Measurements from ENCODE around the gene RGS9.
"Not testable (repeated sequence)": the region's sequence is repeated elsewhere in the genome, so short reads cannot be mapped to it uniquely, and the experiment has no call there.

Gene RGS9

GRCh38 chr17:65197201-65197600 lies 60.0 kb downstream of the RGS9 start:
- no peak overlapping the region for H3K4me3 ChIP-seq (ENCODE audit: low read length)
- DNase-seq (ENCODE audit: low read depth, low spot score), result no peak

- DNase-seq (ENCODE audit: low read depth, low spot score), result peak; percentile 70
Observed at GRCh38 chr17:65198653-65199382, 61.6 kb downstream of the RGS9 start.

GRCh38 chr17:65201331-65201730 lies 64.2 kb downstream of the RGS9 start:
- H3K4me3 ChIP-seq (ENCODE audit: low read length), result no peak overlapping the region
- DNase-seq (ENCODE audit: low read depth, low spot score), result no peak

More at GRCh38 chr17:65198653-65199382, 61.6 kb downstream of the RGS9 start:
- no peak overlapping the region for H3K4me3 ChIP-seq (ENCODE audit: low read length)

GRCh38 chr17:65202844-65203571 lies 65.8 kb downstream of the RGS9 start:
- H3K4me3 ChIP-seq (ENCODE audit: low read length), result no peak overlapping the region
- no peak for DNase-seq (ENCODE audit: low read depth, low spot score)

GRCh38 chr17:65204001-65204400 lies 66.8 kb downstream of the RGS9 start:
- no peak for DNase-seq (ENCODE audit: low read depth, low spot score)

GRCh38 chr17:65205655-65206054 lies 68.5 kb downstream of the RGS9 start:
- no peak overlapping the region for H3K4me3 ChIP-seq (ENCODE audit: low read length)
- no peak for DNase-seq (ENCODE audit: low read depth, low spot score)

More at GRCh38 chr17:65204001-65204400, 66.8 kb downstream of the RGS9 start:
- H3K4me3 ChIP-seq (ENCODE audit: low read length), result no peak overlapping the region

GRCh38 chr17:65207448-65207847 lies 70.3 kb downstream of the RGS9 start:
- H3K4me3 ChIP-seq (ENCODE audit: low read length); DNase-seq (ENCODE audit: low read depth, low spot score): not testable (repeated sequence)

GRCh38 chr17:65208717-65209116 lies 71.5 kb downstream of the RGS9 start:
- no peak for DNase-seq (ENCODE audit: low read depth, low spot score)
- no peak overlapping the region for H3K4me3 ChIP-seq (ENCODE audit: low read length)

GRCh38 chr17:65218261-65218660 lies 81.1 kb downstream of the RGS9 start:
- no peak overlapping the region for H3K4me3 ChIP-seq (ENCODE audit: low read length)
- DNase-seq (ENCODE audit: low read depth, low spot score), result no peak

- no peak overlapping the region for H3K4me3 ChIP-seq (ENCODE audit: low read length)
- no peak for DNase-seq (ENCODE audit: low read depth, low spot score)
Observed at GRCh38 chr17:65219124-65219523, 82.0 kb downstream of the RGS9 start.

- DNase-seq (ENCODE audit: low read depth, low spot score), result no peak
- H3K4me3 ChIP-seq (ENCODE audit: low read length), result no peak overlapping the region
Observed at GRCh38 chr17:65219707-65220106, 82.5 kb downstream of the RGS9 start.

- H3K4me3 ChIP-seq (ENCODE audit: low read length), result no peak overlapping the region
- DNase-seq (ENCODE audit: low read depth, low spot score), result no peak
Observed at GRCh38 chr17:65220732-65221131, 83.6 kb downstream of the RGS9 start.

- no peak for DNase-seq (ENCODE audit: low read depth, low spot score)
- no peak overlapping the region for H3K4me3 ChIP-seq (ENCODE audit: low read length)
Observed at GRCh38 chr17:65222214-65222738, 85.1 kb downstream of the RGS9 start.

- H3K4me3 ChIP-seq (ENCODE audit: low read length), result no peak overlapping the region
- DNase-seq (ENCODE audit: low read depth, low spot score), result no peak
Observed at GRCh38 chr17:65225061-65225460, 87.9 kb downstream of the RGS9 start.

- no peak overlapping the region for H3K4me3 ChIP-seq (ENCODE audit: low read length)
- DNase-seq (ENCODE audit: low read depth, low spot score), result no peak
Observed at GRCh38 chr17:65226227-65226626, 89.1 kb downstream of the RGS9 start.

GRCh38 chr17:65227637-65228036 lies 90.5 kb downstream of the RGS9 start:
- no peak overlapping the region for H3K4me3 ChIP-seq (ENCODE audit: low read length)
- DNase-seq (ENCODE audit: low read depth, low spot score), result no peak

GRCh38 chr17:65228287-65228686 lies 91.1 kb downstream of the RGS9 start:
- H3K4me3 ChIP-seq (ENCODE audit: low read length), result peak overlapping the region; percentile 39
- DNase-seq (ENCODE audit: low read depth, low spot score), result no peak

- peak; percentile 83 for DNase-seq (ENCODE audit: low read depth, low spot score)
- H3K4me3 ChIP-seq (ENCODE audit: low read length), result peak overlapping the region; percentile 39
Observed at GRCh38 chr17:65228734-65229620, 91.8 kb downstream of the RGS9 start.

GRCh38 chr17:65229621-65229995 lies 92.4 kb downstream of the RGS9 start:
- no peak overlapping the region for H3K4me3 ChIP-seq (ENCODE audit: low read length)
- no peak for DNase-seq (ENCODE audit: low read depth, low spot score)

Measured in Jurkat, Clone E6-1 (cell line).